Erythroblast (primary cell): ENCODE results near the gene ASIC4.

ENCODE experiments used
- GATA1 ChIP-seq: IDR thresholded peaks from 2 replicates; pipeline ENCODE4 v1.6.1; 2011; ENCODE audit warnings: low read depth, mild to moderate bottlenecking, control low read depth, low read length, moderate library complexity
- POLR2A ChIP-seq: IDR thresholded peaks from 2 replicates; pipeline ENCODE4 v1.6.1; 2011; ENCODE audit warnings: mild to moderate bottlenecking, low read length

DNA sequence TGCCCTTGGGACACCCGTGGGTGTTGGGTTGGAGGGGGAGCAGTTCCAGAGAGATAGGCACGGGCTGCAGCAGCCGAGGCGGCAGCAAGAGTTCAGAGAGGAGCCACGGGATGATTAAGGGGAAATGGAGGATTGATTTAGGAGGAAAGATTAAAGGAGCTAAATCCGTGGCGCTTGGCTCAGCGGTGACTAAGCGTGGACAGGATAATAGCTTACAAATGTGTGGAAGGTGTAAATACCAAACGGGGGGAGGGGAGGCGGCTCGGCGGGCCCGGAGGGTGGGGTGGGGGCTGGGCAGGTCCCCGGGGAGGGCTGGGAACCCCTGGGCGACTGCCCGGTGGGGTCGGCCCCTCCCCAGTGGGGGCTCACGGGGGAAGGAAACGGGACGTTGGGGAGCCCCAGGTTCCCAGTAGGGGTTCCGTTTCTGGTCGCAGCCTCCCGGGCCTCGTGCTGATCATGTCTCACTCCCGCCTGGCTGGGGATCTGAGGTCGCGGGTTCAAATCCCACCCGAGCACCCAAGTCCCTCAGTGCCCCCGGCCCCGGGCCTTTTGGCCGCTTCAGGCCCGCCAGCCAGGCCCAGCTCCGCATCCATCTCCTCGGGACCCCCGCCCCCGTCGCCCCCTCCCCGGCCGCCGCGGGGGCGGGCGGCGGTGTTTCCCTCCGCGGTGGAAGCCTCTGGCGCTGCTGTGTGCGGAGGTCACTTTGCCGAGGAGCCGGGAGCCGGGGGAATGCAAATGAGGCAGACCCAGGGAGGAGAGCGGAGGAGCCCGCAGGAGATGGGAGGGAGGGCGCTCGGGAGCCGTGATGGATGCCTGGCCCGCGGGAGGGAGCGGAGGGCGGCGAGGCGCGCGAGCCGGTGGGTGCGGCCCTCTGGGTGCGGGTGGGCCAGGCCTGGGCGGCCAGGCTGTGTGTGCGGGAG lies 8.1 kb downstream of the ASIC4 start:
- TF ChIP-seq POLR2A: no peak
- TF ChIP-seq GATA1: no peak
